Esophagus muscularis mucosa (tissue), 3 donors: ENCODE results near the gene SCAP.

Source experiments
- POLR2A ChIP-seq: fragments of 450-650 bp; IDR thresholded peaks from one replicate; pipeline ENCODE4 v1.6.1; 2017; ENCODE audit warnings: antibody characterized with exemption, moderate library complexity, mild to moderate bottlenecking, low read depth
- TF ChIP-seq, protein P1 (sequence below), 3 experiments: fragments of 200-600 bp in 2 of 3; fragments of 450-650 bp in 1 of 3; sonication (generic) in 2 of 3; IDR thresholded peaks; one replicate each; pipeline ENCODE4 v1.5.1; 2017 to 2019; ENCODE audit warnings: antibody characterized with exemption in 3 of 3, mild to moderate bottlenecking in 2 of 3, moderate library complexity in 1 of 3

DNA sequence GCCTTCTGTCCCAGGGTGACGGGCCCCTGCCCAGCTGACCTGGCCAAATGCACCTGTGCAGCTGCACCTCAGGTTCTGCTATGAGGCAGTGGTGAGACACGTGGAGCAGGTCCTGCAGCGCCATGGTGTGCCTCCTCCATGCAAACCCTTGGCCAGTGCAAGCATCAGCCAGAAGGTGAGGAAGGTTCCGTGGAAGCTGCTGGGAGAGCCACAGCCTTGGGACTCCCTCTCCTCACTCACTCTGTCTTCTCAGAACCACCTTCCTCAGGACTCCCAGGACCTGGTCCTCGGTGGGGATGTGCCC is 63.3 kb downstream of the SCAP start:
- TF ChIP-seq, protein P1, sequence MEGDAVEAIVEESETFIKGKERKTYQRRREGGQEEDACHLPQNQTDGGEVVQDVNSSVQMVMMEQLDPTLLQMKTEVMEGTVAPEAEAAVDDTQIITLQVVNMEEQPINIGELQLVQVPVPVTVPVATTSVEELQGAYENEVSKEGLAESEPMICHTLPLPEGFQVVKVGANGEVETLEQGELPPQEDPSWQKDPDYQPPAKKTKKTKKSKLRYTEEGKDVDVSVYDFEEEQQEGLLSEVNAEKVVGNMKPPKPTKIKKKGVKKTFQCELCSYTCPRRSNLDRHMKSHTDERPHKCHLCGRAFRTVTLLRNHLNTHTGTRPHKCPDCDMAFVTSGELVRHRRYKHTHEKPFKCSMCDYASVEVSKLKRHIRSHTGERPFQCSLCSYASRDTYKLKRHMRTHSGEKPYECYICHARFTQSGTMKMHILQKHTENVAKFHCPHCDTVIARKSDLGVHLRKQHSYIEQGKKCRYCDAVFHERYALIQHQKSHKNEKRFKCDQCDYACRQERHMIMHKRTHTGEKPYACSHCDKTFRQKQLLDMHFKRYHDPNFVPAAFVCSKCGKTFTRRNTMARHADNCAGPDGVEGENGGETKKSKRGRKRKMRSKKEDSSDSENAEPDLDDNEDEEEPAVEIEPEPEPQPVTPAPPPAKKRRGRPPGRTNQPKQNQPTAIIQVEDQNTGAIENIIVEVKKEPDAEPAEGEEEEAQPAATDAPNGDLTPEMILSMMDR (IDR thresholded peaks at IDR 0.05): no peak
- no peak for TF ChIP-seq POLR2A
